Measurements from ENCODE around the gene CDCP1. TPM values are rescaled to one million over a fixed set of nuclear protein-coding genes. Genes with fewer than 3 reads are reported as not detected.

Gene CDCP1
- polyA plus RNA-seq, 3 donors = 0.42 to 1.3 (median 0.52) TPM

DNA sequence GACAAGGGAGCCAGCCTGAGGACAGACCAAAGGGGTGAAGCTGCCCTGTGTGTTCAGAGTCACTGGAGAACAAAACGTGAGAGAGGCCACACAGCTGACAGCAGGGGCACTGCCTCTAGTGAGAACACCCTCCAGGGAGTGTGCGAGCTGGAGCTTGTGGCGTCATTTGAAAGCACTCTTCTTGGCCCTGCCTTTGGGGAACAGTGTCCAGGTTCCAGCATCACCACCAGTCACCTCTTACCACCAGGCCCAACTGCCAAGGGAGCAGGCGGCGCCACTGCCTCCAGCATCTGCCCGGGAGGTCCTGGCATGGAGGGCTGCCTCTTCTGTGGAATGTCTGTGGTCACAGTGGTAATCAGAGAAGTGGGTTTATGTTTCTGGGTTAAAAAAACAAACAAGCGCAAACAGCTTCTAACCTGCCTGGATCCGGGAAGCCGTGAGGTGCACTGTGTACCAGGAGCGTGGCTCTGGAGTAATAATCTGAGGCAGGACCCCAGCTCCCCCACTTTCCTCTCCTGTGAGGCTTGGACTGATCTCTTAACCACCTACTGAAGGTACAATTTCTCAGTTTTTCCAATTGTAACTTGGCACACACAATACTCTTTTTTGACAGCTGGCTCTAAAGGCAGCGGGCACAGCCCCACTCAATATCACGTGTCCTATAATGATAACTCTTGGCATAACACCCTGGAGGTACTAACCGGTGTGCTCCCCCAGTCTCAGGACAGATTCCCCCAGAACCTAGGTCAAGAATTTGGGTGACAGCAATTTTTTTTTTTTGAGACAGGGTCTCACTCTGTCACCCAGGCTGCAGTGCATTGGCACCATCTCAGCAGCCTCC, 32.2 kb upstream of the CDCP1 start:
- Histone ChIP-seq H3K27ac (ENCODE audit: low read depth in 1 of 2, low read length in 2 of 2) (no peak overlapping the region), H3K4me2 (replicated peaks; ENCODE audit: extremely low read depth, low read length, poor library complexity, severe bottlenecking) (no peak overlapping the region), H2AFZ (ENCODE audit: insufficient read depth, low read depth, low read length, poor library complexity, severe bottlenecking) (no peak overlapping the region), H3K9me3 (replicated peaks in 1 of 2; ENCODE audit: control insufficient read depth in 1 of 2, insufficient read depth in 1 of 2, low read length in 2 of 2) (no peaks in the 10 kb centered on the region), H4K20me1 (ENCODE audit: insufficient read depth, low read length) (no peaks in the 10 kb centered on the region), H3K4me3 (replicated peaks in 1 of 3; ENCODE audit: low read depth in 2 of 3, low read length in 3 of 3) (no peak overlapping the region), H3K9ac (ENCODE audit: insufficient read depth, low read length, poor library complexity, severe bottlenecking) (no peak overlapping the region), H3K79me2 (ENCODE audit: insufficient read depth, low read length) (no peaks in the 10 kb centered on the region), H3K36me3 (replicated peaks in 1 of 2; ENCODE audit: control insufficient read depth in 1 of 2, insufficient read depth in 2 of 2, low read length in 2 of 2) (no peaks in the 10 kb centered on the region), H3K27me3 (ENCODE audit: control insufficient read depth in 2 of 2, insufficient read depth in 2 of 2, low read length in 2 of 2) (no peaks in the 10 kb centered on the region), H3K4me1 (ENCODE audit: control insufficient read depth in 1 of 2, insufficient read depth in 2 of 2, low read length in 2 of 2) (peaks cover 4 to 5% of the 10 kb centered on the region in 2 donors)
- 86% methylated on average over 6 of the region's 13 CpGs for WGBS (ENCODE audit: insufficient coverage)
- H3K27ac Mint-ChIP-seq = no peak overlapping the region
- H3K27me3 Mint-ChIP-seq (ENCODE audit: low read depth in 3 of 3) = peaks cover 1 to 8% (median 6%) of the 10 kb centered on the region in 3 donors
- DNase-seq = no peak
- no peaks in the 10 kb centered on the region for H3K9me3 Mint-ChIP-seq
- peaks cover 5% of the 10 kb centered on the region for H3K4me1 Mint-ChIP-seq
- TF ChIP-seq, protein P1, sequence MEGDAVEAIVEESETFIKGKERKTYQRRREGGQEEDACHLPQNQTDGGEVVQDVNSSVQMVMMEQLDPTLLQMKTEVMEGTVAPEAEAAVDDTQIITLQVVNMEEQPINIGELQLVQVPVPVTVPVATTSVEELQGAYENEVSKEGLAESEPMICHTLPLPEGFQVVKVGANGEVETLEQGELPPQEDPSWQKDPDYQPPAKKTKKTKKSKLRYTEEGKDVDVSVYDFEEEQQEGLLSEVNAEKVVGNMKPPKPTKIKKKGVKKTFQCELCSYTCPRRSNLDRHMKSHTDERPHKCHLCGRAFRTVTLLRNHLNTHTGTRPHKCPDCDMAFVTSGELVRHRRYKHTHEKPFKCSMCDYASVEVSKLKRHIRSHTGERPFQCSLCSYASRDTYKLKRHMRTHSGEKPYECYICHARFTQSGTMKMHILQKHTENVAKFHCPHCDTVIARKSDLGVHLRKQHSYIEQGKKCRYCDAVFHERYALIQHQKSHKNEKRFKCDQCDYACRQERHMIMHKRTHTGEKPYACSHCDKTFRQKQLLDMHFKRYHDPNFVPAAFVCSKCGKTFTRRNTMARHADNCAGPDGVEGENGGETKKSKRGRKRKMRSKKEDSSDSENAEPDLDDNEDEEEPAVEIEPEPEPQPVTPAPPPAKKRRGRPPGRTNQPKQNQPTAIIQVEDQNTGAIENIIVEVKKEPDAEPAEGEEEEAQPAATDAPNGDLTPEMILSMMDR (IDR thresholded peaks at IDR 0.05) = no peak
- intact Hi-C loops (cut with micrococcal nuclease) = no loop called here
- H3K4me3 Mint-ChIP-seq = no peak overlapping the region
- H3K36me3 Mint-ChIP-seq = no peaks in the 10 kb centered on the region

DNA sequence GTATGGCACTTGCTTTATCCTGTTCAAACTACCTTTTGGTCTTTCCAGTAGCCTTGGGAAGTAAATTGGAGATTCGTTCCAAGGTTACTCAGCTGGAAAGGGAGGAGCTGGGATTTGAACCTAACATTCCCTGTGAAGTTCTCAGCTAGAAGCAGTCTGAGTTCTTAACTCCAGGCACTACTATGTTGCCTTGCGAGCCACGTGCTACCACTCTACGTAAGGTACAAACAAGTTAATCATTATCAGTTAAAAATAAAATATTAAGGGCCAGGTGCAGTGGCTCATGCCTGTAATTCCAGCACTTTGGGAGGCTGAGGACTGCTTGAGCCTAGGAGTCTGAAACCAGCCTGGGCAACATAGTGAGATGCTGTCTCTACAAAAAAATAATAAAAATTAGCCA, 30.7 kb upstream of the CDCP1 start:
- no peak for DNase-seq
- Histone ChIP-seq H3K36me3 (replicated peaks in 1 of 2; ENCODE audit: control insufficient read depth in 1 of 2, insufficient read depth in 2 of 2, low read length in 2 of 2) (no peaks in the 10 kb centered on the region), H3K4me2 (replicated peaks; ENCODE audit: extremely low read depth, low read length, poor library complexity, severe bottlenecking) (no peak overlapping the region), H3K9me3 (replicated peaks in 1 of 2; ENCODE audit: control insufficient read depth in 1 of 2, insufficient read depth in 1 of 2, low read length in 2 of 2) (no peaks in the 10 kb centered on the region), H2AFZ (ENCODE audit: insufficient read depth, low read depth, low read length, poor library complexity, severe bottlenecking) (no peak overlapping the region), H4K20me1 (ENCODE audit: insufficient read depth, low read length) (no peaks in the 10 kb centered on the region), H3K79me2 (ENCODE audit: insufficient read depth, low read length) (no peaks in the 10 kb centered on the region), H3K9ac (ENCODE audit: insufficient read depth, low read length, poor library complexity, severe bottlenecking) (no peak overlapping the region), H3K27me3 (ENCODE audit: control insufficient read depth in 2 of 2, insufficient read depth in 2 of 2, low read length in 2 of 2) (no peaks in the 10 kb centered on the region), H3K27ac (ENCODE audit: low read depth in 1 of 2, low read length in 2 of 2) (no peak overlapping the region), H3K4me3 (replicated peaks in 1 of 3; ENCODE audit: low read depth in 2 of 3, low read length in 3 of 3) (no peak overlapping the region), H3K4me1 (ENCODE audit: control insufficient read depth in 1 of 2, insufficient read depth in 2 of 2, low read length in 2 of 2) (no peaks in the 10 kb centered on the region)
- WGBS (ENCODE audit: insufficient coverage) = no CpG with 5 or more reads among the region's 4 CpGs
- Mint-ChIP-seq H3K27ac (no peak overlapping the region), H3K27me3 (ENCODE audit: low read depth in 3 of 3) (peaks cover 1 to 5% (median 2%) of the 10 kb centered on the region in 3 donors), H3K36me3 (no peaks in the 10 kb centered on the region), H3K4me3 (no peak overlapping the region), H3K4me1 (no peaks in the 10 kb centered on the region), H3K9me3 (no peaks in the 10 kb centered on the region)
- TF ChIP-seq, protein P1 (IDR thresholded peaks at IDR 0.05) = no peak
- intact Hi-C loops (cut with micrococcal nuclease) = no loop called here
